Measurements from ENCODE around the gene HS3ST3B1.

The HS3ST3B1 gene

GRCh38 chr17:14354807-14355206 lies 53.9 kb downstream of the HS3ST3B1 start:
- no peak for DNase-seq (ENCODE audit: low read depth)

- no peak for DNase-seq (ENCODE audit: low read depth)
Measured at GRCh38 chr17:14355556-14355955, 54.7 kb downstream of the HS3ST3B1 start.

DNA sequence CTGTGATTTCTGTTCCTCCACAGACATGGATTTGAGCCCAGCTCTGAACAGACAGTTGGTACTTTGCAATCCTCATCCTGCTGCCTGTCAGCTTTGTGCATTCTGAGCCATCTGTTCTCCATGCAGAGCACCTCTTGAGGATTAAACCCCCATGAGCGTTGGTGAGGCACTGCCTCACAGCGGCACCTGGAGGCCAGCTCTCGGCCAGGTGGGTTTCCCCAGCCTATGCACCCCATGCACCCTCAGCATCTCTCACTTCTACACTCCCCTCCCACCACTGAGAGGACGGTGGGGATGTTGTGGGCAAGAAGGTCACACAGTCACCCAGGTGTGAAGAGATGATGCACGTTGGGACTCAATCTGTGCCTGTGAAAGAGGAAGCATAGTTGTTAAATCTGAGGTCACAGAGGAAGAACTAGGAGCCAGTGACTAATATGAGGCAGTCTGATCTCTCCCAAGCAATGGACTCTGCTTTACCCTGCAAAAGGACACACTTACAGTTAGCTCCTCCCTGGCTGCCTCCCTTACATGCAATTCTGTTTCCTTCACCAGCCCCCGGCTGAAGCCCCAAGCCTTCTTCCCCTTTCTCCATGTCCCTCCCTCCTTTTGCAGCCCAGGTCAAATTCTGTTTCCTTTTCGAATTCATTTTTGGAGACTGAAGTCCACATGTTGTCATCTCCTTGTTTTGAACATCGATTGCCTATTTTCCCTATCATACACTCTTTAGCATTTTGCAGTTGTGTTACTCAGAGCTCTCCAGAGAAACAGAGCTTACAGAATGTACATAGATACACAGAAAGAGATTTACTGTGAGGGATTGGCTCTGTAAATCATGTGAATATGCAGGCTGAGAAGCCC lies 58.5 kb downstream of the HS3ST3B1 start:
- no peak for DNase-seq (ENCODE audit: low read depth)

DNA sequence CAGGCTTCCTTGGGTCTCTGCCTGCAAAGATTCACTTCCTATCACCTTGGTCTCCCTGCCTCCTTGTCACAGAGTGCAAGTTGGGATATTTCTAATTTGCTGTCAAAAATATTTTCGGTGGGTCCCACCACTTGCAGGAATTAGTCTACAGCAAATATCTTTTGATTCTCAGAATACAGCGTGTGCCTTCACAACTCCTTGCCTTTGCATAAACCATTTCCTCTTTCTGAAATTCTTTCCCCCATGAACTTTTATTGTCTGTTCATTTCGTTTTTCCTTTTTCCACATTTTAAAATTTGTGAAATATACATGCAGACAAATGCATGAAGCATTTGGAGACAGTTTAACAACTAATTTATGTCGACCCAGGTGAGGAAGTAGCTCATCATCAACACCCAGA lies 60.0 kb downstream of the HS3ST3B1 start:
- DNase-seq (ENCODE audit: low read depth) = no peak

- no peak for DNase-seq (ENCODE audit: low read depth)
Measured at GRCh38 chr17:14361470-14361869, 60.6 kb downstream of the HS3ST3B1 start.

DNA sequence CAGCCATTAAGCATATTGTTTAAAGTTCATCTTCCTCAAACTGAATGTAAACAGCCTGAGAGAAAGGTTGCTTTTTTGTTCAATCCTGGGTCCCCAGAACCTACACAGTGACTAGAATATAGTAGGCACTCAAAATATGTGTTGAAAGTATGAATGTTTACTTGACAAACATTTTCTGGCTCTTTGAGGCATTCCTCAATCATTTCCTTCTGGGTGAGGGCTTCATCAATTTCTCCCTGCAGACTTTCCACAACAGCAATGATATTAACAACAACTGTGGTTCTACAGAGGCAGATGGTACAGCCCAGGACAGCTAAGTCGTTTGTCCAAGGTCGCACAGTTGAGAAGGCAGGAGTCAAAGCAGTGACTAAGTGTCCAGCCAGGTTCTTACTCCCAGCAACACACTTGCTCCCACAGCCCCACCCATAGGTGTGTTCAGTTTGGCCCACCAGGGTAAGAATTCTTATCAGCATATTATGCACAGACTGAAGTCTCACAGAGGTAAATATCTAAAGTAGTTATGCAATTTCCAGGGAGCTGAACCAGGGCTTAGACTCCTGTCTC lies 61.1 kb downstream of the HS3ST3B1 start:
- no peak for DNase-seq (ENCODE audit: low read depth)

GRCh38 chr17:14366199-14366598 lies 65.3 kb downstream of the HS3ST3B1 start:
- no peak for DNase-seq (ENCODE audit: low read depth)

GRCh38 chr17:14372461-14372860 lies 71.6 kb downstream of the HS3ST3B1 start:
- DNase-seq (ENCODE audit: low read depth) = no peak

- DNase-seq (ENCODE audit: low read depth) = no peak
Measured at GRCh38 chr17:14372905-14373613, 72.2 kb downstream of the HS3ST3B1 start.

DNA sequence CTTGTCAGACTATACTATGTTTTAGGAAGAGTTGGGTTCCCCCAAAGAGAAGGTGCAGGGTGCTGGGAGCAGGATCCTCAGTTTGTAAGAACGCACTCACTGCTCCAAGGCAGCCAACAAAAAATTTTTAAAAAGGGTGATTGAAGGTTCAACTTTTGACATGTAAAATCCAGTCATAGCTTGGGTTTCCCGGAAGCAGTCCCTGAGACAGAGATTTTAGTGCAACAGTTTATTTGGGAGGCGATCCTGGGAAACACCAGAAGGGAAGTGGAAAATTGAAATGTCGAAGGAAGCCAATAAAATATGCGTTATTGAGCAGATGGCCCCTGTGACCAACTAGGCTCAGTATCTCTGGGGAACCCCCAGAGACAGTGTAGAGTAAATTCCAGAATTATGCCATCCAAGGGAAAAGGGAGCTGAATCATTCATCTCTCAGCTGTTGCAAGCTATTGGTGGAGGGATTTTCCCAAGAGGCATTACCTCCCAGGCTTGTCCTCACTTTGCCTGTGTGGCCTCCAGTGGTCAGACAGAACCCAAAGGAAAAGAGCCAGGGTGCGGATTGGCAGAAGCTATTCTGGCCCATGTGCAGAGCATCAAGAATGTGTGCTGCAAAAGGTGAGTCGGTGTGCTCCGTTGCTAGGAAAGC lies 72.9 kb downstream of the HS3ST3B1 start:
- peak; percentile 31 for DNase-seq (ENCODE audit: low read depth)

DNA sequence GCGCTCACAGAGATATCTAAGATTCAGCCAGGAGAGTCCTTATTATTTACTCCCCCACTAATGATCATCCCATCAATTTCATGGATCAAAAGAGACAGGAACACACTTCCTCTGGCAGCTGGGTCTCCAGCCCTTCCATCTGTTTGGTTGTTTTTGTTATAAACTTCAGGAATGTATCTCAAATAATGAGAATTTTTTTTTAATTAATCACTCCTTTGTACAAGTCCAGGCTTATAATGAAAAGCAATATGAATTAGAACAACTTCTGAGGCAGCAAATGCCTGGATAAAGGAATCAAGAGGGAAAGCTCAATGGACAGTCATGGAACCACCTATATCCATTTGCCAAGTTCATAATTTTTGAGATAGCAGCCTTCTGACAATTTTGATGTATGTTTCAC lies 73.4 kb downstream of the HS3ST3B1 start:
- DNase-seq (ENCODE audit: low read depth) = no peak

DNA sequence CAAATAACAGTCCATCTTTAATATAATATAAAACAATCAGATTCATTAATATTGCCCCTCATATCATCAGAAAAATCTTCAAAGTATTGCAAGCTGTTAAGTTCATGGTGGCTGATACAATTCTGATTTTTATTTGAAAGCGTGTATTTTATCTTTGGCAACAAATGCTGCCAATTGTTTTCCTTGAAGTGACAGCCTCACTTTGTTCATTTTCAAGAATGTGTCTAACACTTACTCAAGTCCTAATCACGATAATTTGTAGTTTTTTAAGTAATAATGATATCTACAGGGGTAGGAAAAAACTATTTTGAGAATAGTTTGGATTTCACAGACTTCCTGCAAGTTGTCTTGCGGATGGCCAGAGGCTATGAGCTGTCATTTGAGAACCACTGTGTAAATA lies 75.8 kb downstream of the HS3ST3B1 start:
- no peak for DNase-seq (ENCODE audit: low read depth)

DNA sequence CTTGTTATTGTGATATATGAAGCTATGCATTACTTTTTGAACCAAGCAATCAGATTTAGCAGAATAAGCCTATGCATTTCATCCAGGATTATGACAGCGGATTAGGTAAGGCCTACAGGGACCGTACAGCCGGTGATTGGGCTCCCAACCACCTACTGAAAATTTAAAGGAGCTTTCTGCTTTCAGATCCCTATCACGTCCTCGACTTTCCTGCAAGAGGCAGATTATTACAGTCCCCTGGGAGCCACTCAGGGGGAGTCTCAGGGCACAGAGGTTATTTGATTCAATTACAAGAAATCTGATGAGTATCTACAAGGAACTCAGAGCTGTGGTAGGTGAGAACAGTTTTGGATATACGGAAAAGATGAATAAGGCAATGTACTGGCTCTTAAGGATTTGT lies 80.7 kb downstream of the HS3ST3B1 start:
- no peak for DNase-seq (ENCODE audit: low read depth)

DNA sequence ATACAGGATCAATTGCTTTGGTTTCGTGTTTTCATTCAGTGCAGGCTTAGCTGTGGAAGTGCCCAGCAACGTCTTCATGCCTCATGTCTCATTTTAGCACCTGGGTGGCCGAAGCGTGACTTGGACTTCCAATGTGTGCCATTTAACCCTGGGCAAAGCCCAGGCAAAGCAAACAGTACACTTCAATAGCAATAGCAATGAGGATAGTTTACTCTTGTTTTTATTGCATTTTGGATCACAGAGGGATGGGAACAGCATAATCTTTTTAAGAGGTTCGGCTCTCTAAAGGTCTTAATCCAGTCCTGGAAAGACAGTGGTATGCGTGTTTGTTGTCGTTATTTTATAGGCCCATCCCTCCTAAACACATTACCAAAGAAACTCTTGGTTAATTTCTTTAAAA lies 86.2 kb downstream of the HS3ST3B1 start:
- DNase-seq (ENCODE audit: low read depth) = no peak

DNA sequence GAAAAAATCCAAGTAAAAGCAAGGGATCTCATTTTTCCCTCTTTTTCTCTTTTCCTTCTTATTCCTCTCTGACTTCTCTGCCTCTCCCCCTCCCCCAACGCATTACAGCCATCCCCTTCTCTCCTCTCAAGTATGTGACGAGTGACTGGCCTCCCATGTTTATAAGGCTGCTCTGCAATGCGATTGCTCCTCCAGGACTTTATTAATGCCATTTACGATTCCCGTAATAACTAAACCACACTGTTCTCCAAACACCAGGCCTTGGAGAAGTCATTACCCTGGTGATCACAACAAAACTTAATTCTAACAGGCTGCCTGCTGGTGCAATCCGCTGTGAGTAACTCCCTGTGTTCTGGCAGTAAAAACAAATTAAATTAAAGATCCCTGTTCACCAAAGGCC lies 88.8 kb downstream of the HS3ST3B1 start:
- no peak for DNase-seq (ENCODE audit: low read depth)

GRCh38 chr17:14393723-14394122 lies 92.8 kb downstream of the HS3ST3B1 start:
- no peak for DNase-seq (ENCODE audit: low read depth)

GRCh38 chr17:14395255-14395654 lies 94.4 kb downstream of the HS3ST3B1 start:
- DNase-seq (ENCODE audit: low read depth) = no peak

DNA sequence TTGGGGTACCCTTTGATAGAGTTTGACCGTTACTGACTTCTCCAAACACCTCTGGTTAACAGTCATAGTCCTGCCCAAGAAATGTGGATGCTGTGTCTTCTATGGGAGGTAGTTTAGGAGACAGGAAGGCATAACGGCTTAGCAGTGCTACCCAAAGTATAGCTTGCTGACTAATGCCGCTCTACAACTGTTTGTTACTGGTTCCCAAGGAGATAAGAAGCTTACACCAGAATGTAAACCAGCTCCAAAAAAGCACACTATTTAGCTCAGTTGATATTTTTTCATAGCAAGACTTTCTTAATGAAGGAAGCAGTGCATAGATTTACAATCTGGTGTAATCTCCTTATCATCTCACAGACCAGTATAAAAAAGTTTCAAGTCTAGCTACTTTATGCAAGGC lies 95.7 kb downstream of the HS3ST3B1 start:
- DNase-seq (ENCODE audit: low read depth) = no peak

DNA sequence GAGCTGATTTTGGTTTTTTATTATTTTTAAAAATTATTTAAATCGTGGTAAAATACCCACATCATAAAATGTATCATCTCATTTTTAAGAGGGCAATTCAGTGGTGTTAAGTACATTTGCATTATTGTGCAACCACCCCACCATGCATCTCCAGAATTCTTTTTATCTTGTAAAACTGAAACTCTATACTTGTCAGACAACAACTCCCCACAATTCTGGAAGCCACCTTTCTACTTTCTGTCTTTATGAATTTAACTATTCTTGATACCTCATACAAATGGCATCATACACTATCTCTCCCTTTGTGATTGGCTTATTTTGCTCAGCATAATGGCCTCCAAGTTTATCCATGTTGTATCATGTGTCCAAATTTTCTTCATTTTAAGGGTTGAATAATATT lies 97.9 kb downstream of the HS3ST3B1 start:
- DNase-seq (ENCODE audit: low read depth) = no peak
